ENCODE results near the gene CHAD.

The CHAD gene

DNA sequence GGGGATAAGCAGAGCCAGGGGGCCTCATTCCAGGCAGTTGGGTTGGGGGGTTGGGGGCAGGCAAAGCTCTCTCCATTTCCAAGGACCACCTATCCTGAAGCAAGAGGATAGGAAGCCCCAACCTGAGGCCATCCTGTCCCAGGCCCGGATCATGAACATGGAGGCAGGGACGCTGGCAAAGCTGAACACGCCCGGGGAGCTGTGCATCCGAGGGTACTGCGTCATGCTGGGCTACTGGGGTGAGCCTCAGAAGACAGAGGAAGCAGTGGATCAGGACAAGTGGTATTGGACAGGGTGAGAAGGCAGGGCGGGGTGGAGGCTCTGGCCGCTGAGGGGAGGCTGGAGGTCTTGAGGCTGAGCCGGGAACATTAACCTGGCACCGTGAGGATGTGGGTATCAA, 3.6 kb upstream of the CHAD start:
- DNase-seq, result no peak

GRCh38 chr17:50471009-50471905, 2.6 kb upstream of the CHAD start:
- no peak for DNase-seq

DNA sequence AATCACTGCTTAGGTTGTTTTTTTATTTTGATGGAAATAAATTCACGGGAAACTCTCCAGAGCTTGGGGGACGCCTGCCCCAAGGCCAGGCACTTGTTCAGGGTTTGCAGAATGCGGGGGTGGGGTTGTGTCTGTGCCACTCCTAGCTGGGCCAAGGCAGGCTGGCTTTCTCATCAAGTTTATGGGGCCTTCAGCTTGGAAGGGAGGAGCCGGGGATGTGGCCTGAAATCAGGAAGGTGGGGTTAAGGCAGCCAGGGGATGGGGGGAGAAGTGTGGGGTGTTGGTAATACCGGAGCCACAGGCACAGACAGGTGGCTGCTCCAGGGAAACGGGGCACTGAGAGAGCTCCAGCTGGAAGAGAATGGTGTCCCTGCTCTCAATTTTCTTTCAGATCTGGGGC, 1.7 kb upstream of the CHAD start:
- no peak for DNase-seq

DNA sequence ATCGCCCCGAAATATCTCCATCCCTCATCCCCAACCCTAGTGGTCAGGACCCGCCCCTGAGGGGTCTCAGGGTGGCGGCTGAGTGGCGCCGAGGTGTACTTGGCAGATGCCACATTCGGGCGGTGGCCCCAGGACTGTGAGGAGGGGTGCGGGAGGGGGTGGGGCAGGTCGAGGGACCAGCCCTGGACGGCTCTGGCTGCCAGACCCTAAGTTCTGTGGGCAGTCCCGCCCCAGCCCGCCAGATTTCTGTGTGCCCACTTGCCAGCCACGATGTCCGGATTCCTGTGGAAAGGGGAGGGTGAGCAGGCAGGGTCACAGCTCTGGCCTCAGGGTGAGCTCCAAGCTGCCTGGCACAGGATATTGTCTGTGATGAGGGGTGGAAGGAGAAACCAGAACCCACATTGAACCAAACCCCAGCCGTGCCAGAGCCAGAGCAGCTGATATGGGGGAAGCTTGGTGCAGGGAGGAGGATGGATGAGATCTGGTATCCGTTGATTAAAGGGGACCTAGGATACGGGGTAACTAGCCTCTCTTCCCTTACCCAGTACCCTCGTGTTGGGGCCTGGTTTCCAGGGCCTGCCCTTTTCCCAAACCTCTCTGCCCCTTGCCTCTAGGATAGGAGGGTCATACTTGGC, 1.1 kb upstream of the CHAD start:
- no peak for DNase-seq

DNA sequence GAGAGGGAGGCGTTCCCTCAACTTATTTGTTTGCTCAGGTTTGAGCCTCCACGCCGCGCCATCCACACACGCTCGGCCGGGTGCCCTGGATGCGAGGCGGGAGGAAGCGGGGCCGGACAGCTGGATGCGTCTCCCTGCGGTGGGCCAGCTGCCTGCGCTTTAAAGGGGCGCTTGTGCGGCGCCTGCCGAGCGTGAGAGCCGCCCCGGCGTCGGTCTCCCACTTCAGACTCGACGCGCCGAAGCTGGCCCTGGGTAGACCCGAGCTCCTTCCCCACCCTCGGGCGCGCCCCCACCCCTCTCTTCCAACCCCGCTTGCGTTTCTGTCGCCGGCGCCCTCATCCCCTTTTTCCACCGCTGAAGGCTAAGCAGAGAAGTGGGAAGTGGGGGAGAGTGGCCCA, 527 bp upstream of the CHAD start:
- DNase-seq, result no peak

DNA sequence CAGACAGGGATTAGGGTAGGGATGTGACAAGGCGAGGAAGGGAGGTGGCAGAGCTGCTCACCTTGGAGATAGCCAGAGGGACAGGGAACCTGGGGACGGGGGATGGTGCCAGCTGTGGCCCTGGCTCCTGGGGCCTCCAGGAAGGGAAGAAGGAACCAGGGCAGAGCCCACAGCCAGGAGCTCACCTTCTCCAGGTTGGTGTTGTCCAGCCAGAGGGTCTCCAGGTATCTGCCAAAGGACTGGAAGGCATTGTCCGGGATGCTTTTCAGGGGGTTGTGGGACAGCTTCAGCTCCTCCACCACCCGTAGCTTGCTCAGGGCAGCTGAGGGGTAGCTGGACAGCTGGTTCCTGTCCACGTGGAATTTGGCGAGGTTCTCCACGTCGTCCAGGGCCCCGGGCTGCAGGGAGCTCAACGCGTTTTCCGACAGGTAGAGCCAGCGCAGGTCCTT, 801 bp downstream of the CHAD start:
- no peak for DNase-seq

- no peak for DNase-seq
Observed at GRCh38 chr17:50467114-50467854, 1.4 kb downstream of the CHAD start.

DNA sequence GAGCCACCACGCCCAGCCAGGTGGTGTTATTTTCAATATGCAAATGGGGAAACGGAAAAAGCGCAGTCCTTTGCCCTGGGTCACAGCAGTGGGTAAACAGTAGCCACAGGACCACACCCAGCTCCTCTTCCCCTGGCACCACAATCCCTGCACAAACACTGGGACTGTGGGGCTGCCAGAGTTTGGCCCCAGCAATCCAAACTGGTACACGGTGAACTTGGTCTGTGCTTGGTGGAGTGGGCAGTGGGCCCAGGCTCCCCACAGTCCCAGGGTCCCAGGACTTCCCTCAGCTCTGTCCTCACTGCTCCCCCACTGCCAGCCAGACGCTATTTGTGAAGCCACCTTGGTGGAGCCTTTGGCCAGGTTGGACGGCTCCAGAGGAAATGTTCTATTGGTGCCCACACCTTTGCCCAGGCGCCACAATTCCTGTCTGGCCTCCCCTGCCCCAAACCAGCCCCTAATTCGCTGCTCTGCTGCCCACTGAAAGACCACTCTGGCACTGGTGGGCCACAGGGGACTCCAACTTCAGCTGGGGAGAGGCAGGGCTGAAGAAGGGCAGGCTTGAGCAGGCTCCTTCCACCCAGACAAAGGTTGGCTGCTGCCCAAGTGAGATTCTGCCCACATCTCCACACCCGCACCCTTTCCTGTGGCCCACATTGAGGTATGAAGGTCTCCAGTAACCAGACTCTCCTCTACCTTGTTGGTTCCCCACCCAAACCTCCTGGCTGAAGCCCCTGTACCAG, 2.1 kb downstream of the CHAD start:
- DNase-seq, result no peak

DNA sequence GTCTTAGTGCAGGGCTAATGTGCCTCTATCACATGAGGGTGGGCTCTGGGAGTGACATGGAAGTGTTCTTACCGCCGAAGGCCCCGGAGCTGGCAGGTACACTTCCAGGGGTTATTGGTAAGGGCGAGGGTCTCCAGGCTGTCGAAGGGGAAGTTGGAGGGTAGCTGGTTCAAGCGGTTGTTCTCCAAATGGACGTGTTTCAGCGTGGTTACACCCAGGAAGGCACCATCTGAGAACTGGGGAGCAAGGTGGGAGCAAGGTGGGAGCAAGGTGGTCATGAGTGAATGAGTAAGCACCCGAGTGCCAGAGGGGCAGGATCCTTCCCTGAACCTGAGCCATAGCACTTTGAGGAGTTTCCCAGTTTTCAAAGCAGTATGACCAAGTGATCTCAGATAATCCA, 3.0 kb downstream of the CHAD start:
- DNase-seq, result no peak

- DNase-seq, result no peak
Observed at GRCh38 chr17:50465171-50465570, 3.5 kb downstream of the CHAD start.

DNA sequence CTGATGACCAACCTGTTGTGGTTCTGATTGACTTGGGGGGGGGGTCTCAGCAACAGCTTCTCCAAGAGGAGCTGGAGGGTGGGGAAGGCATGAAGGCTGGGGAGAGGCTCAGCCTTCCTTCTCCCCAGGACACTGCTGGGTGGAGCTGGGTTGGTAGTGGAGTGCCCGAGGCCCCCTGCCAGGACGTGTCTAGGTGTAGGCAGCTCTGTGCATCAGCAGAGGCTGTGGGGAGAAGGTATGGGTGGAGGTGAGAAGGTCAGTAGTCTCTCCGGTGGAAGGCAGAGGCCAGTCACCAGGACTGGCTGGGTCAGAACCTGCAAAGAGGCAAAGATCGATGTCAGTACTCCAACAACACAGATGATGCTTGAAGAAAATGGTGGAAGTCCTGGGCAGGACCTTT, 3.9 kb downstream of the CHAD start:
- no peak for DNase-seq

GRCh38 chr17:50464121-50464520, 4.6 kb downstream of the CHAD start:
- DNase-seq, result no peak

- DNase-seq, result no peak
Observed at GRCh38 chr17:50462446-50462845, 6.2 kb downstream of the CHAD start.

DNA sequence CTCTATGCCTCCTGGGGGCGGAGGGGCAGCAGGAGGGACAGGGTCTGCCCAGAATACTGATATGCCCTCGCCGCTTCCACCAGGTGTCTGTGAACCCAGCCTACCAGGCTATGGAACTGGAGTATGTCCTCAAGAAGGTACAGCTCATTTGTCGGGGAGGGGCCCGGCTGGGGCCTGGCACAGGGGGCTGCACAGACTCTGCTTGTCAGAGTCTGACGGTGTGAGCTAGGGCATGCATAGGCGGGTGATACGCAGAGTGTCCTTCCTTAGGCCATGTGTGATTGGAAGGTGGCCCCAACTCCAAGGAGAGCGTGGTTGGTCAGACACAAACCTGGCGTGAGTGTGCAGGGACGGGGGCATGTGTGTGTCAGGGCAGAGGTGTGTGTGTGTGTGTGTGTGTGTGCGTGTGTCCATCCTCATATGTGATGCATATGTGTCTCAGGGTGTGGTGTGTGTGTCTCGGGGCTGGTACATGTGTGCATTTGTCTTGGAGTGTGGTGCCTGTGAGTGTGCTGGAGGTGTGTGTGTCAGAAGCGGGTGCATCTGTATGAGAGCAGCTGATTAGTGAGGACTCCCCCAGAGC, 7.0 kb downstream of the CHAD start:
- no peak for DNase-seq

- DNase-seq, result no peak
Observed at GRCh38 chr17:50460831-50461526, 7.7 kb downstream of the CHAD start.

GRCh38 chr17:50459756-50460155, 8.9 kb downstream of the CHAD start:
- DNase-seq, result no peak

DNA sequence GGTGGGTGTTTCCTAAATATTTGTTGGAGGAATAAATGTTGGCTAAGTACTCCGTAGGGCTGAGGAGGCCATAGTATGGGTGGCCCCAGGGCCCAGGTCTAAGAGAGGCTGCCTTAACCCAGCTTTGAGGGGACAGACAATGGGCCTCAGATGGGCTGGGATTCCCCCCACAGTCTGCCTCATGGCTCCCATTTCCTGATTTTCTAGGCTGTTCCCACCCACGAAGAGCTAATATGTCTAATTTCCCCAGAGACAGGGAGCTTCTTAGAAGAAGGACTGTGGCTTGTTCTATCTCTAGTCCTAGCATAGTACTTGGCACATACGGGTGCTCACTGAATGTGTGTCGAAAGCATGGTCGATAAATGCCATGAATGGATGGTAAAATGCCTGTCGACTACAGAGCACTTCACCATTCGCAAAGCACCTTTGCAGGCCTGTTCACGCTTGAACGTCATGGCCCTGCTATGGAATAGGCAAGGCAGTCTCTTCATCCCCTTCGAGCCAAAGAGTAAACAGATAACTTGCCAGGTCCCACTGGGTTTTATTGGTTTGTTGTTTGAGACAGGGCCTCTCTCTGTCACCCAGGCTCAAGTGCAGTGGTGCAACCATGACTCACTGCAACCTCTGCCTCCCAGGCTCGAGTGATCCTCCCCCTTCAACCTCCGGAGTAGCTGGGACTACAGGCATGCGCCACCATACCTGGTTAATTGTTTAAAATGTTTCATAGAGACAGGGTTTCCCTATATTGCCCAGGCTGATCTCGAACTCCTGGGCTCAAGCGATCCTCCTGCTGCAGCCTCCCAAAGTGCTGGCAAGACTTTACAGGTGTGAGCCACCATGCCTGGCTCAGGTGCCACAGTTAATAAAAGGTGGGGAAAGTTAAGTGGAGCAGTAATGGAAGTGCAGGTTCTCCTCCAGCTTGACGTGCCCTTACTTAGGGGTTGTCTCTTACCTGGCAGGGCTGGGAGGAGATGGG, 9.7 kb downstream of the CHAD start:
- DNase-seq, result no peak

GRCh38 chr17:50458270-50458669, 10.4 kb downstream of the CHAD start:
- DNase-seq, result no peak

GRCh38 chr17:50457621-50458020, 11.1 kb downstream of the CHAD start:
- no peak for DNase-seq

- no peak for DNase-seq
Observed at GRCh38 chr17:50453901-50454300, 14.8 kb downstream of the CHAD start.

Measured in activated CD4-positive, alpha-beta T cell treated with anti-CD3 and anti-CD28 coated beads, Interleukin-2, amount 50 U/mL, for 48 hours (primary cell).